Colonic mucosa (tissue), 4 donors: ENCODE measurements around the gene MAST2. TPM values are rescaled to one million over a fixed set of nuclear protein-coding genes. Genes with fewer than 3 reads are reported as not detected.

ENCODE experiments used
- DNase-seq: peaks from one replicate; pipeline ENCODE4 v3.0.0-alpha.2; 2020
- H3K27ac ChIP-seq: fragments of 200-600 bp; one replicate; pipeline ENCODE4 v1.8.0; 2021
- H3K27me3 ChIP-seq: fragments of 200-600 bp; one replicate; pipeline ENCODE4 v1.8.0; 2021
- H3K36me3 ChIP-seq: fragments of 200-600 bp; one replicate; pipeline ENCODE4 v1.8.0; 2021
- H3K4me1 ChIP-seq: fragments of 200-600 bp; one replicate; pipeline ENCODE4 v1.8.0; 2021; ENCODE audit warnings: mild to moderate bottlenecking
- H3K4me3 ChIP-seq: fragments of 200-600 bp; one replicate; pipeline ENCODE4 v1.8.0; 2021
- H3K9ac ChIP-seq, 2 donors: one replicate each; pipeline ENCODE4 v1.7.0; 2013; ENCODE audit warnings: control low read depth in 2 of 2, low read depth in 2 of 2, low read length in 2 of 2
- H3K9me3 ChIP-seq: fragments of 200-600 bp; one replicate; pipeline ENCODE4 v1.8.0; 2021
- CTCF ChIP-seq: fragments of 200-600 bp; IDR thresholded peaks from one replicate; pipeline ENCODE4 v1.8.0; 2022; ENCODE audit warnings: antibody characterized with exemption, mild to moderate bottlenecking
- intact Hi-C: fragments of 100-400 bp; cut with DNase I; formaldehyde crosslinking; loops from one replicate; pipeline ENCODE4 v1.14.1; 2022
- total RNA-seq, 2 donors: library from RNA; stranded (reverse); fragmentation: NEBNext Ultra II Directional in 1 of 2; extraction: Animal tissue kit (Norgen Biotek cat#: 25700) in 1 of 2; gene quantifications; one replicate each; pipeline ENCODE4 v1.2.1, GENCODE V29; 2021
- donor health status: healthy.
- donor health status: DM: no; HTN: no; CAD: no.
- donor health status: DM: no; HTN: no; CAD: no.

MAST2 gene
- total RNA-seq, 2 donors from 2014 or later, result 76.3 to 79.1 TPM

- no peak overlapping the region for H3K9ac ChIP-seq
- DNase-seq, result no peak
- H3K27ac ChIP-seq, result no peak overlapping the region
Observed at GRCh38 chr1:45822644-45823043, 19.2 kb downstream of the MAST2 start.

GRCh38 chr1:45824607-45825006 lies 21.2 kb downstream of the MAST2 start:
- no peak overlapping the region for H3K4me3 ChIP-seq
- intact Hi-C loops, result no loop called here
- DNase-seq, result no peak
- no peak overlapping the region for H3K27ac ChIP-seq
- H3K36me3 ChIP-seq, result no peaks in the 10 kb centered on the region
- H3K9me3 ChIP-seq, result no peaks in the 10 kb centered on the region
- H3K9ac ChIP-seq, result no peak overlapping the region
- H3K4me1 ChIP-seq, result no peaks in the 10 kb centered on the region
- no peaks in the 10 kb centered on the region for H3K27me3 ChIP-seq
- no peak for TF ChIP-seq CTCF

More at GRCh38 chr1:45822644-45823043, 19.2 kb downstream of the MAST2 start:
- H3K4me3 ChIP-seq, result no peak overlapping the region
- H3K9me3 ChIP-seq, result no peaks in the 10 kb centered on the region
- H3K36me3 ChIP-seq, result no peaks in the 10 kb centered on the region
- H3K4me1 ChIP-seq, result no peaks in the 10 kb centered on the region
- no peaks in the 10 kb centered on the region for H3K27me3 ChIP-seq
- intact Hi-C loops, result no loop called here
- TF ChIP-seq CTCF, result no peak

- intact Hi-C loops, result no loop called here
- Histone ChIP-seq H3K9ac (no peak overlapping the region), H3K27ac (no peak overlapping the region), H3K36me3 (no peaks in the 10 kb centered on the region), H3K27me3 (no peaks in the 10 kb centered on the region), H3K4me1 (no peaks in the 10 kb centered on the region), H3K9me3 (no peaks in the 10 kb centered on the region), H3K4me3 (no peak overlapping the region)
- DNase-seq, result no peak
- TF ChIP-seq CTCF, result no peak
Observed at GRCh38 chr1:45827256-45827655, 23.8 kb downstream of the MAST2 start.

GRCh38 chr1:45828841-45829240 lies 25.4 kb downstream of the MAST2 start:
- intact Hi-C loops, result no loop called here
- Histone ChIP-seq H3K27me3 (no peaks in the 10 kb centered on the region), H3K9me3 (no peaks in the 10 kb centered on the region), H3K36me3 (no peaks in the 10 kb centered on the region), H3K4me1 (no peaks in the 10 kb centered on the region), H3K27ac (no peak overlapping the region), H3K4me3 (no peak overlapping the region), H3K9ac (no peak overlapping the region)
- no peak for TF ChIP-seq CTCF
- no peak for DNase-seq

GRCh38 chr1:45833361-45833760 lies 29.9 kb downstream of the MAST2 start:
- Histone ChIP-seq H3K27me3 (no peaks in the 10 kb centered on the region), H3K4me3 (no peak overlapping the region), H3K9me3 (no peaks in the 10 kb centered on the region), H3K4me1 (no peaks in the 10 kb centered on the region), H3K9ac (no peak overlapping the region), H3K27ac (no peak overlapping the region), H3K36me3 (no peaks in the 10 kb centered on the region)
- TF ChIP-seq CTCF, result no peak
- intact Hi-C loops, result no loop called here
- no peak for DNase-seq

- no peak for DNase-seq
- H3K27me3 ChIP-seq, result no peaks in the 10 kb centered on the region
- no peak overlapping the region for H3K27ac ChIP-seq
- H3K4me1 ChIP-seq, result no peaks in the 10 kb centered on the region
- no peak for TF ChIP-seq CTCF
- no peaks in the 10 kb centered on the region for H3K36me3 ChIP-seq
- no peak overlapping the region for H3K9ac ChIP-seq
- intact Hi-C loops, result no loop called here
- H3K4me3 ChIP-seq, result no peak overlapping the region
- H3K9me3 ChIP-seq, result no peaks in the 10 kb centered on the region
Observed at GRCh38 chr1:45834689-45835088, 31.3 kb downstream of the MAST2 start.
